Measurements from ENCODE around the gene NACC2.
"Not testable (repeated sequence)": the region's sequence is repeated elsewhere in the genome, so short reads cannot be mapped to it uniquely, and the experiment has no call there.

Gene NACC2

GRCh38 chr9:136080716-136081112 lies 14.4 kb downstream of the NACC2 start:
- ATAC-seq, result no peak

- ATAC-seq, result no peak
Measured at GRCh38 chr9:136079916-136080246, 15.2 kb downstream of the NACC2 start.

GRCh38 chr9:136079211-136079915 lies 15.7 kb downstream of the NACC2 start:
- no peak for ATAC-seq

GRCh38 chr9:136078498-136079011 lies 16.5 kb downstream of the NACC2 start:
- no peak for ATAC-seq

GRCh38 chr9:136078024-136078423 lies 17.1 kb downstream of the NACC2 start:
- no peak for ATAC-seq

- no peak for ATAC-seq
Measured at GRCh38 chr9:136077491-136077890, 17.6 kb downstream of the NACC2 start.

GRCh38 chr9:136075881-136076678 lies 19.0 kb downstream of the NACC2 start:
- no peak for ATAC-seq

- no peak for ATAC-seq
Measured at GRCh38 chr9:136075134-136075841, 19.8 kb downstream of the NACC2 start.

GRCh38 chr9:136074706-136075105 lies 20.4 kb downstream of the NACC2 start:
- no peak for ATAC-seq

- no peak for ATAC-seq
Measured at GRCh38 chr9:136062657-136063439, 32.2 kb downstream of the NACC2 start.

- ATAC-seq, result not testable (repeated sequence)
Measured at GRCh38 chr9:136061916-136062315, 33.2 kb downstream of the NACC2 start.

- ATAC-seq, result no peak
Measured at GRCh38 chr9:136061405-136061804, 33.7 kb downstream of the NACC2 start.

GRCh38 chr9:136060671-136061371 lies 34.3 kb downstream of the NACC2 start:
- ATAC-seq, result no peak

- ATAC-seq, result no peak
Measured at GRCh38 chr9:136059851-136060670, 35.0 kb downstream of the NACC2 start.

GRCh38 chr9:136059321-136059791 lies 35.7 kb downstream of the NACC2 start:
- ATAC-seq, result no peak

- ATAC-seq, result no peak
Measured at GRCh38 chr9:136058801-136059302, 36.2 kb downstream of the NACC2 start.

GRCh38 chr9:136058084-136058483 lies 37.0 kb downstream of the NACC2 start:
- no peak for ATAC-seq

- ATAC-seq, result no peak
Measured at GRCh38 chr9:136057236-136058081, 37.6 kb downstream of the NACC2 start.

GRCh38 chr9:136056546-136057235 lies 38.4 kb downstream of the NACC2 start:
- ATAC-seq, result no peak
